ENCODE measurements around the gene CLIP1.

DNA sequence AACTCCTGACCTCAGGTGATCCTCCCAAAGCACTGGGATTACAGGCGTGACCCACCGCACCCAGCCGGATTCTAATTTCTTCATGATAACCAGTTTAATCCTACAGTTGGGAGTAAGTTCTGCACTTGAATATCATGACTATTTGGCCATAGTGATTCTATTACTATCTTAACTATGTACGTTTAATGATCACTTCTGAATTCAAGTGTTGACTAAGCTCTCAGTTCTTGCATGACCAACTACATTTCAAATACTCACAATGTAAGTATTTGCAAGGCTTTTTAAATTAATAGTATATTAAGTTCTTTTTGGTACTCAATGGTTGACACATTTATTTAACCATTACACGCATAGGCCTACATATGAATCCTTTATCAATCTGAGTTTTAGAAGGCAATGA, 138.8 kb downstream of the CLIP1 start:
- TF ChIP-seq, protein P1, sequence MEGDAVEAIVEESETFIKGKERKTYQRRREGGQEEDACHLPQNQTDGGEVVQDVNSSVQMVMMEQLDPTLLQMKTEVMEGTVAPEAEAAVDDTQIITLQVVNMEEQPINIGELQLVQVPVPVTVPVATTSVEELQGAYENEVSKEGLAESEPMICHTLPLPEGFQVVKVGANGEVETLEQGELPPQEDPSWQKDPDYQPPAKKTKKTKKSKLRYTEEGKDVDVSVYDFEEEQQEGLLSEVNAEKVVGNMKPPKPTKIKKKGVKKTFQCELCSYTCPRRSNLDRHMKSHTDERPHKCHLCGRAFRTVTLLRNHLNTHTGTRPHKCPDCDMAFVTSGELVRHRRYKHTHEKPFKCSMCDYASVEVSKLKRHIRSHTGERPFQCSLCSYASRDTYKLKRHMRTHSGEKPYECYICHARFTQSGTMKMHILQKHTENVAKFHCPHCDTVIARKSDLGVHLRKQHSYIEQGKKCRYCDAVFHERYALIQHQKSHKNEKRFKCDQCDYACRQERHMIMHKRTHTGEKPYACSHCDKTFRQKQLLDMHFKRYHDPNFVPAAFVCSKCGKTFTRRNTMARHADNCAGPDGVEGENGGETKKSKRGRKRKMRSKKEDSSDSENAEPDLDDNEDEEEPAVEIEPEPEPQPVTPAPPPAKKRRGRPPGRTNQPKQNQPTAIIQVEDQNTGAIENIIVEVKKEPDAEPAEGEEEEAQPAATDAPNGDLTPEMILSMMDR (IDR thresholded peaks at IDR 0.05), result no peak
- TF ChIP-seq EZH2 (IDR thresholded peaks at IDR 0.05) (no peak), EZH2phosphoT487 (IDR thresholded peaks at IDR 0.05) (no peak)

All from neural progenitor cell (in vitro differentiated cells).